Spinal cord (tissue), 10 donors: Measurements from ENCODE around the gene SESN1. TPM values are rescaled to one million over a fixed set of nuclear protein-coding genes. Genes with fewer than 3 reads are reported as not detected.

ENCODE experiments used
- DNase-seq, 6 donors: peaks; one replicate each; pipeline versions ENCODE4 v3.0.0 to v3.0.0-alpha.2; 2013 to 2015; ENCODE audit warnings: low spot score in 6 of 6, low read depth in 4 of 6
- H3K27ac ChIP-seq: one replicate; pipeline ENCODE4 v1.5.1; 2013; ENCODE audit warnings: low read depth, low read length, control low read depth
- H3K27me3 ChIP-seq: one replicate; pipeline ENCODE4 v1.6.1; 2013; ENCODE audit warnings: low read length; ENCODE audit not compliant: control insufficient read depth, insufficient read depth
- H3K36me3 ChIP-seq: one replicate; pipeline ENCODE4 v1.6.1; 2013; ENCODE audit warnings: low read length; ENCODE audit not compliant: control insufficient read depth, insufficient read depth
- H3K4me1 ChIP-seq: one replicate; pipeline ENCODE4 v1.6.1; 2013; ENCODE audit warnings: low read length; ENCODE audit not compliant: control insufficient read depth, insufficient read depth
- H3K4me3 ChIP-seq: one replicate; pipeline ENCODE4 v1.5.1; 2013; ENCODE audit warnings: low read depth, low read length, control low read depth
- H3K9me3 ChIP-seq: one replicate; pipeline ENCODE4 v1.6.1; 2013; ENCODE audit warnings: low read length; ENCODE audit not compliant: control insufficient read depth, insufficient read depth
- WGBS: methylation state at CpG from one replicate; pipeline ENCODE4 v1.1.5; 2013; ENCODE audit warnings: missing lambda C conversion rate; ENCODE audit not compliant: insufficient coverage; 5-methylcytosine and 5-hydroxymethylcytosine counted together
- polyA plus RNA-seq, 2 donors: library from polyadenylated mRNA; unstranded; fragments of 120-200 nt; gene quantifications; one replicate each; pipeline ENCODE4 v1.2.1, GENCODE V29; 2013; ENCODE audit not compliant: insufficient read length in 2 of 2
- total RNA-seq, 2 donors: library from RNA; depleted of rRNA in 1 of 2; stranded (reverse); fragments of 120-200 nt in 1 of 2; fragments of >200 nt in 1 of 2; gene quantifications; one replicate each; pipeline versions ENCODE4 v1.2.3 to v1.2.4, GENCODE V29; 2013 to 2014
- donor health status: healthy.

SESN1 gene
- total and polyA plus RNA-seq, 4 donors = 25.3 to 68.6 (median 43.4) TPM

GRCh38 chr6:109071125-109071917, 23.3 kb downstream of the SESN1 start:
- no peak for DNase-seq
- no peaks in the 10 kb centered on the region for H3K36me3 ChIP-seq
- 96% methylated on average over 3 of the region's 7 CpGs for WGBS
- no peaks in the 10 kb centered on the region for H3K4me1 ChIP-seq
- peak overlapping the region; percentile 25 for H3K27ac ChIP-seq
- no peak overlapping the region for H3K4me3 ChIP-seq
- no peaks in the 10 kb centered on the region for H3K9me3 ChIP-seq
- H3K27me3 ChIP-seq = no peaks in the 10 kb centered on the region

- Histone ChIP-seq H3K4me1 (no peaks in the 10 kb centered on the region), H3K4me3 (no peak overlapping the region), H3K27me3 (no peaks in the 10 kb centered on the region), H3K9me3 (no peaks in the 10 kb centered on the region), H3K27ac (no peak overlapping the region), H3K36me3 (no peaks in the 10 kb centered on the region)
- DNase-seq = no peak
- 100% methylated on average over 2 of the region's 2 CpGs for WGBS
These were observed 24.9 kb downstream of the SESN1 start for GRCh38 chr6:109069746-109070145.

- 72% methylated on average over 3 of the region's 4 CpGs for WGBS
- no peaks in the 10 kb centered on the region for H3K4me1 ChIP-seq
These were observed 31.8 kb downstream of the SESN1 start for GRCh38 chr6:109062767-109063352.

GRCh38 chr6:109062216-109062615, 32.4 kb downstream of the SESN1 start:
- Histone ChIP-seq H3K27me3 (no peaks in the 10 kb centered on the region), H3K36me3 (no peaks in the 10 kb centered on the region), H3K9me3 (no peaks in the 10 kb centered on the region), H3K4me3 (no peak overlapping the region), H3K4me1 (no peaks in the 10 kb centered on the region), H3K27ac (no peak overlapping the region)
- 94% methylated on average over 1 of the region's 5 CpGs for WGBS
- DNase-seq = peak in 1 of 6 donors; percentile 35

More at GRCh38 chr6:109062767-109063352, 31.8 kb downstream of the SESN1 start:
- DNase-seq = no peak
- Histone ChIP-seq H3K9me3 (no peaks in the 10 kb centered on the region), H3K4me3 (no peak overlapping the region), H3K36me3 (no peaks in the 10 kb centered on the region), H3K27me3 (no peaks in the 10 kb centered on the region), H3K27ac (no peak overlapping the region)

GRCh38 chr6:109060571-109060970, 34.1 kb downstream of the SESN1 start:
- no peak for DNase-seq
- no CpG with 5 or more reads among the region's 2 CpGs for WGBS
- Histone ChIP-seq H3K27ac (no peak overlapping the region), H3K27me3 (no peaks in the 10 kb centered on the region), H3K9me3 (no peaks in the 10 kb centered on the region), H3K4me1 (no peaks in the 10 kb centered on the region), H3K4me3 (no peak overlapping the region), H3K36me3 (no peaks in the 10 kb centered on the region)

- no peaks in the 10 kb centered on the region for H3K36me3 ChIP-seq
- no peaks in the 10 kb centered on the region for H3K9me3 ChIP-seq
- no peaks in the 10 kb centered on the region for H3K4me1 ChIP-seq
- WGBS = 33% methylated on average over 1 of the region's 4 CpGs
- no peak overlapping the region for H3K4me3 ChIP-seq
- H3K27me3 ChIP-seq = no peaks in the 10 kb centered on the region
- H3K27ac ChIP-seq = peak overlapping the region; percentile 37
- peak in 1 of 6 donors; percentile 71 for DNase-seq
These were observed 35.0 kb downstream of the SESN1 start for GRCh38 chr6:109059571-109060021.

- Histone ChIP-seq H3K27ac (peak overlapping the region; percentile 37), H3K4me3 (no peak overlapping the region), H3K27me3 (no peaks in the 10 kb centered on the region), H3K36me3 (no peaks in the 10 kb centered on the region), H3K9me3 (no peaks in the 10 kb centered on the region), H3K4me1 (no peaks in the 10 kb centered on the region)
- no peak for DNase-seq
- WGBS = no CpG with 5 or more reads among the region's 3 CpGs
These were observed 35.5 kb downstream of the SESN1 start for GRCh38 chr6:109059153-109059552.

- no peaks in the 10 kb centered on the region for H3K36me3 ChIP-seq
- no peak overlapping the region for H3K27ac ChIP-seq
- no peaks in the 10 kb centered on the region for H3K27me3 ChIP-seq
- no peaks in the 10 kb centered on the region for H3K4me1 ChIP-seq
- no peak overlapping the region for H3K4me3 ChIP-seq
- no peaks in the 10 kb centered on the region for H3K9me3 ChIP-seq
- WGBS = no CpG with 5 or more reads among the region's 2 CpGs
- no peak for DNase-seq
These were observed 36.0 kb downstream of the SESN1 start for GRCh38 chr6:109058620-109059019.

- no peak overlapping the region for H3K4me3 ChIP-seq
- H3K4me1 ChIP-seq = no peaks in the 10 kb centered on the region
- H3K27ac ChIP-seq = no peak overlapping the region
- no peak for DNase-seq
- H3K9me3 ChIP-seq = no peaks in the 10 kb centered on the region
- H3K27me3 ChIP-seq = no peaks in the 10 kb centered on the region
- H3K36me3 ChIP-seq = no peaks in the 10 kb centered on the region
These were observed 38.0 kb downstream of the SESN1 start for GRCh38 chr6:109056661-109057060.

GRCh38 chr6:109055771-109056235, 38.8 kb downstream of the SESN1 start:
- no peaks in the 10 kb centered on the region for H3K27me3 ChIP-seq
- no peaks in the 10 kb centered on the region for H3K9me3 ChIP-seq
- H3K36me3 ChIP-seq = no peaks in the 10 kb centered on the region
- WGBS = no CpG with 5 or more reads among the region's 1 CpG
- no peaks in the 10 kb centered on the region for H3K4me1 ChIP-seq
- no peak overlapping the region for H3K27ac ChIP-seq
- no peak overlapping the region for H3K4me3 ChIP-seq
- DNase-seq = no peak
